ELF-1 (cell line): ENCODE data around the gene CUL1.
"Not testable (repeated sequence)": the region's sequence is repeated elsewhere in the genome, so short reads cannot be mapped to it uniquely, and the experiment has no call there.

Experiments used
- DNase-seq: peaks from one replicate; pipeline ENCODE4 v3.0.0-alpha.2; 2016; ENCODE audit warnings: low read depth, low spot score

Gene CUL1

DNA sequence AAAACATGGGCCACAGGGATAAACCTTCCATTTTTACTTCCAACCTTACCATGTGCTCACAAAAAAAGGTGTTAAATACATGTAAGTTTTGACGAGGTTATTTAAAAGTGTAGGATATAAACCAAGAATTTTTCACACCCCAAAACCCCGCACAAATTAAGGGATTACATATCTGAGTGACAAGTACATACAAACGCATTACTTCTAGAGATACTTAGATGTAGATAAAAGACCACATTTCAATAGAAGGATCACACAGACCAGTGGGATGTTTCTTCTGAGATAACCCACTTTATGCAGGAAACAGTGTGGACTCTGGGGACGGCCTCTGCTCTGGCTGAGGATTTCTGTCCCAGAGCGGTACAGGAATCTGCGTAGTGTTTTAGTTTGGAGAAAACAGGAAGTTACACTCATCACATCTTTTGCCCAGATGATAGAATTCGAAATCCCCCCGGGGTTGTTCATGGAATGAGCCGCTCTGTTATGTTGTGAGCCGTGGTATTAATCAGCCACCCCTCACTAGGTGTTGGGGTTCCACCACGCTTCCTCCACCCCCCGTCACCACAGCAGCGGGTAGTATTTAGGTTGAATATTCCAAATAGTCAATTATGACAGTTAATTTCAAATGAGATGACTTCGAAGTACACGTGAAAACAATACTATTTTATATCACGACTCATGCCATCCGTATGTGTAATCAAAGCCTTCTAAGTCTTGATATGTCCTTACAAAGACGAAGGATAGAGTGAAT is 1.3 kb upstream of the CUL1 start:
- DNase-seq, result no peak

DNA sequence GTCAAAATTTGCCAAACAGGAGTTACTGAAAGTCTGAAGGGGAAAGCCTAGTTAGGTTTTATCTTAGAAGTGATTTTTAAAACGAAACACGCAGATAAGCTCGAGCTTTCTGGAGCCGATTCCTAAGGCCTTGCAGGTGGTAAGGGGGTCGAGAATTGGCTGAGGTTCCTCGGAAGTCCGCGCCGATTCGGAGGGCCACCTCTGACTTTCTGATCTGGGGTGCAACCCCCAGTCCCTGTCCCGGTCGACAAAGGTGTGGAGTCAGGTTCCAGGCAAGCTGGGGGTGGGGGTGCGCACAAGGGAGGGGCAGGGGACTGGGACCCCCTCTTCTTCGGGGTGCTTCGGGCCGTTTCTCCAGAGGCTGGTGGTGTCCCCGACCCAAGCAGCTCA is 701 bp upstream of the CUL1 start:
- DNase-seq, result no peak

DNA sequence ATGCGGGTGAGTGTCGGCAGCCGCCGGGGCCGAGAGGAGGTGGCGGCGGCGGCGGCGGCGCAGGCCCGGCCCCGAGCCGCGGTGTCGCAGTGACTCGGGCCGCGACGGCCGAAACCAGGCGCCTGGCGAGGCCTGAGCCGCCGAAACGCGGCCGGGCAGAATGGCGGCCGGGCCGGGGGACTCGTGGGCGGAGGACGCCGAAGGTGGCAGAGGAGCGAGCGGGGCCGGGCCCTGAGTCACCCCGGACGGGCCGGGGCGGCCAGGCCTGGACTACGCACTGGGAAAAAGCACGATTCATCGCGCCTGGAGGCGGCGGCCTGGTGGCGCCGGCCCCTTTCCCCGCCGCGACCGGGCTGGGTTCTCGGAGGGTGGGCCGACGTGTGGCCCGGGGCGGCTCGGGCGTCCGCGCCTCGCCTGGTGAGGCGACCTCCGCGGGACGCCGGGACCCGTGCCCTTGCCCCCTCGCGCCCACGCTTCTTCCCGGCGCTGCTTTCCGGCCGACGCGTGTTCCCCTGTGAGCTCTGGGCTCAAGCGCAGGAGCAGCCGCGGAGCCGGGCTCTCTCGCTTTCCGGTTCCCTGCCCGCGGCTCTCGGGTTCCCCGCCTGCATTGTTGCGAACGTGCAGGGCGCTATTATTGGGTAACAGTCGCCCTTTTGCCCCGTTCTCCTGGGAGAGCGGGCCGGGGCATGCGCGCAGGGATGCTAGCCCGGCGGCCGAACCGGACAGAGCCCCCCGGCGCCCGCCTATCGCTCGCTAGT is 500 bp downstream of the CUL1 start:
- peak; percentile 77 for DNase-seq

DNA sequence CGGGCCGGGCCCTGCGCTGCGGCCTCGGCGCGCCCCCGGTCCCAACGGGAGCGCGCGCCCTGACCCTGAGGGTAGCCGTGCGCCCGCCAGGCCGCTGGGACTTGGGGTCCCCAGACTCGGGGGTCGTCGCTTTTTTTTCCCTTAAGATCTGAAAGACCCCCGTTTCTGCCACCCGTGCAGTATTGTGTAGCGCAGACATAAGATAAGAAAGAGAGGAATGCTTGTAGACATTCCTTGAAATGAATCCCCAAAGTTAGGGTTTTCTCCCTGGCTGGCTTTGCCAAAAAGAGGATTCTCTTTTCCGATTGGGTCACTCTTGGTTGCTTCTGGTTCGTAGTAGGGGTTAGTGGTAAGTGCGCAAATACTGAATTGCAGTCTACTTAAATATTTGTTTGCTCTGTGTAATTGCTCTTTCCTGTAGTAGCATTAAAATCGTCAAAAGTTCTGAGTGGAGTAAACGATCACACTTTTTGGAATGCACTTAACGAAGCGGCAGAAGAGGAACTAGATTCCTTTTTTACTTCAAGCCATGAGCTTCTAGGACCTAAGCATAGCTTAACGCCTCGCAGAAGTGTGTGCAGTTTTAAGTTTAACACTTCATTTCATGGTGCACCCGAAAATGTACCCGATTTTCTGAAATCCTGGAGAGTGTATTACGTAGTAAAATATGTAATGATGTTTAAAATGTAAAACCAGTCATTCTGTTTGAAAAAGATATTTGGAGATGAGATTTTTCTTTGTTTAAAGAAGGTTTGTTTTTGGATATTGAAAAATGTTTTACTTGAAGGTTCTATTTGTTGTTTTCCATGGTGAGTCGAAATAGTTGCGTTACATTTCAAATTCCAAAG is 1.3 kb downstream of the CUL1 start:
- no peak for DNase-seq

DNA sequence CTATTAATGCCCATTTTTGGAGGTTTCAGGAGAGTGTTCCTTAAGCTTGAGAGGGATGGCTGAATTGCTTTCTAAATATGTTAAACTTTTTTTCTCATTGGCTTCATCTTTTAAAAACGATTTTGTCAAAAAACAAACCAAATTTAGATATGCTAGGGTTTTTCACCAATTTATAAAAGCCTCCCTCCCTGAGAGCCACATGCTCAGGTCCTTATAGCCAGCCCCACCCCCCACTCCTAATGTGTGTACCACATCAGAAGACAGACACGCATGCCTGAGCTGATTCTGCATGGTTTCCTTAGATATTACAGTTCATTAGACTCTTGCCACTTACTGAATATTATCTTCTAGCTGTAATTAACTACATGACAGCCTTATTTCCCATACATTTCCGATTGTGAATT is 2.0 kb downstream of the CUL1 start:
- no peak for DNase-seq

DNA sequence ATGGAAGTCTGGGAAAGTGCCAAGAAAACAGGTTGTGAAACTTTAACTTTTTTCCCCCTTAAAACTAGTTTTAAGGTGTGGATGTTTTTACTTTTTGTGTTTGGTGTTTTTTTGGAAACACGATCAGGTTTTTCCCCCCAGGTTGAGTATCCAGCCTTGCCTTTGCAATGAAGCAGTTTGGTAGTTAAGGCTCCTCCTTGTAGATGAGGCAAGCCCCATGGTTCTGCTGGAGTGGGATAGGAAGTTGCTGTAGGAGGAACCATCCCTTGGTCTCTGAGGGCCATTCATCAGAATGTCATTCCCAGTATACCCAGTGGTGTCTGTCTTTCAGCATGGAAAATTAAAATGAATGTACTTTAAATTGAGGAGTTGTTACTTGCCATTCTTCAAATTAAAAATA is 2.7 kb downstream of the CUL1 start:
- no peak for DNase-seq

DNA sequence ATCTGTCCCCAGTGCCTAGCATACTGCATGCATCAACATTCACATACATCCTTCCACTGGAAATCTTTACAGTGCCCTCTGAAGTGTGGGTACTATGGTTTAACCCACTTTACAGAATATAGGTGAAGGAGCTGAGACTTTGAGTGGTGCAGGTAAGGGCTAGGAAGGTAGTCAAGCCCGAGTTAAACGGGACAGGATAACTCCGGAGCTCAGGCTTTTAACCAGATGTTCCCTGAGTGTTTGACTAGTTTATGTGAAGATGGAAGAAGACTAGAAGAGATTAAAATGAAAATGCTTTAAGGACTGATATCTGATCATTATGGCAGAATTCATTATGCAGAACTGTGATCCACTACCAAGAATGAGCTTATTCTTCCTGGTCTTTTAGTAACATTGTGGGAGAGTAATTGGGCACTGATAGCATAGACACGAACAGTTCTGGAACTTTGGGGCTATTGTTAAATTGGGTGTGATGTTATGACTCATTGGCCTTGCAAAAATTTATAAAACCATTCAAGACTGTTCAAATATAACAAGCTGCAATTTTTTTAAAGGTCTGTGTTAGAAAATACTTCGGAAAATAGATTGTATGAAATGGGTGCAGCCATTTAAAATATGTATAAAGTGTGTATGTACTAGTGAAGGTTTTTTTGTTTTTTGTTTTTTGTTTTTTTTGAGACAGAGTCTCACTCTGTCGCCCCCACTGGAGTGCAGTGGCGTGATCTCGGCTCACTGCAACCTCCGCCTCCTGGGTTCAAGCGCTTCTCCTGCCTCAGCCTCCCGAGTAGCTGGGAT is 4.4 kb downstream of the CUL1 start:
- DNase-seq, result no peak

DNA sequence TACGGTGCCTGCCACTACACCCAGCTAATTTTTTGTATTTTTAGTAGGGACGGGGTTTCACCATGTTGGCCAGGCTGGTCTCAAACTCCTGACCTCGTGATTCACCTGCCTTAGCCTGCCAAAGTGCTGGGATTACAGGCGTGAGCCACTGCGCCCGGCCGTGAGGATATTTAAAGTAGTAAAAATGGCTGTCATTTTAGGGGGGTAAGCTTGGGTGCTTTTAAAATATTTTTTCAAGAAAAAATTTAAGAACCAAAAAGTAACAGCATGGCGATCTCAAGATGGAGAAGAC is 4.9 kb downstream of the CUL1 start:
- DNase-seq, result not testable (repeated sequence)

DNA sequence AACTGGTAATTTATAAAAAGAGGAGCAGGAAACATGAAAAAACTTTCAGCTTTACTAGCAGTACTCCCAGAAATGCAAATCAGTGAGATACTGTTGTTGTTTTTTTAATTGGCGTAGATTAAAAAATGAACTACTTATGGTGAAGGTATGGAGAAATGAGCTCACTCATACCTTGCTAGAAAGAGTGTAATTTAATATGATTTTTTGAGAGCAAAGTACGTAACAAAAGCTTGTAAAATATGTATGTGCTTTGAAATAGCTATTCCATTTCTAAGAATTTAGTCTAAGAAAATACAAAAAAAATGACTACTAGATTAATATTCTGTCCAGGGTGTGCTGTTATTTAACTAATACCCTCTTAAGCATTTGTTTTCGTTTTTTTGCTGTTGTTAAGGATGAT is 5.5 kb downstream of the CUL1 start:
- no peak for DNase-seq

DNA sequence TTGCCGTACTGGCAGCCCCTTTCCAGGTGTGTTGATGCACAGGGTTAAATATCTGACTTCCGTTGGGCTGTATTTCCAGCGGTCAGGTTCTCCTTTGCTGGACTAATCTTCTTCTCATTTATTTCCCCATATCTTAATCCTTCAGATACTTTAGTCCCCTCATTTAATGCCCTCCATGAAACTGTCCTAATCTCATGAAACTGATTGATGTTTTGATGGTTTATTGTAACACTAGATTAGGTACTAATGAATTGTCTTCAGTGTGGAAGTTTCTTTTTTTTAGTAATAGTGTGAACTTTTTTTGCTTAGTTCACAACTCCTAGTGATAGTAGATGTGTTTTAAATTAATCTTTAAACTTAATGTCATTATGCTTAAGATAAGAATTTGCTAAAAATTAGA is 6.3 kb downstream of the CUL1 start:
- DNase-seq, result no peak

DNA sequence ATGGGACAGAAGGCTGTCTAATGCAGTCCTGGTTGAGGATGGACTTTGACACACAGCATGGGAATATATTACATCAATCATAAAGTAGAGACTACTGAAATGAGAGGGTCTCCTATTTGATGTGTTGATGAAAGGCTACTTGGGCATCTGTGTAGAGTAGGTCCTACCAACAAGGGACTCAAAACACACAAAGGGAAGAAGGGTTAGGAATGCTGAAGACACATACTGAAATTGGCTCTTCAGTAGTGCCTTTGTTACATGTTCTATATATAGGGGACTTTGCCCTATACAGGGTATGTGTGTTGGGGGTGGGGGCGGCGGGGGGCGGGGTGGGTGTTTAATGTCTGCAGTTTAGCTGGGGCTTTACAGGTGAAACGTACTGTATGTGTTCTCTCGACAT is 7.7 kb downstream of the CUL1 start:
- no peak for DNase-seq

DNA sequence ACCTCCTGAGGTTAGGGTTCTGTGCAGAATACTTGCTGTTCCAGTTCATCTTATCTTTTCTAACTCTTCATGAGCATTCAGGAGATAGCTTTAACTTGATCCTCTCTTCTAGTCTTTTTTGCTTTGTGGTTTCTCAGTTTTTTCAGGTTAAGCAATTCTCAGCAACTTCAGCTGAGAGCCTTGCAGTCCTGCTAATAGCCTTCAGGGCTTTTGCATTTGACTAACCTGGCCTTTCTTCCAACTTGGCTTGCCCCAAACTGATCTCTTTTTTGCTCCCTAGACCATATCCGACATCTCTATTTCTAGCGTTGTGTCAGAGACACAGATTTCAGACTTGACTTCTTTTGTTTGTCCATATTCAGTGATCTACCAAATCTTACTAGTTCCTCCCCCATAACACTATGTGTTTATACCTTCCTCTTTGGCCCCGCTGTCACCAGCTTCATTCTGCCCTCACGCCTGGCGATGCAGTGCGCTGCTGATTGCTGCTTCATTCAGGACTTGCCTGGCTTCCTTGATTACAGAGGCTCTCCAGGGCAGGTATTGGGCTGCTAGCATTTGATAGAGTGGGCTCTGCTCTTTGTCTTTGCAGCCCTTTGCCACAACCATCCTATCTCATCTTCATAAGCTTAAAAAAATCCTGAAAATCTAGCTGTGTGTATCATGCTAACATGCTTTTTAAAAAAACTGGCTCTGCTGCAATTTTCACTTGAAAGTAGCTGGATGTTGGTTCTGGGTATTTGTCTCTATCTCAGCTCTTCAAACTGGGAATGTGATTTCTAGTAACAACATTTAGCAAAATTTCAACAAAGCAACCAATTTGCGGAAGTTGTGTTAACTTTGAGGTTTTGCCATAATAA is 9.6 kb downstream of the CUL1 start:
- peak; percentile 64 for DNase-seq

DNA sequence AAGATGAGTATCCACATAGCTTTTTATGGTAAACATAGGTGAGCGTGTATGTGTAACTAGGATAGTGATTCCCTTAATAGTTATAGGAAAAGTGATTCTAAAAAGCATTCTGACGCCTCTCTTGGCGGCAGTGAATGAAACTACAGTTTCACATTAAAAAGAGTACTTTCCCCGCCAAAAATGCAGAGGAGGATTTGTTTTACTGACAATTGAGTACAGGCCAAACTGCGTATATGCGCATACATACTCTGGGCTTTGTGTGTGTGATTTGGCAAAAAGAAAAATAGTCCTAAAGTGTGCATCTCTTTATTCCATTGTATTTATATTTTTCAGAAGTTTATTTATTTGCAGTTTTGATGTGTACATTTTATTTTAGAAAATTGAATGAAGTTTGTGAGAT is 10.3 kb downstream of the CUL1 start:
- no peak for DNase-seq

DNA sequence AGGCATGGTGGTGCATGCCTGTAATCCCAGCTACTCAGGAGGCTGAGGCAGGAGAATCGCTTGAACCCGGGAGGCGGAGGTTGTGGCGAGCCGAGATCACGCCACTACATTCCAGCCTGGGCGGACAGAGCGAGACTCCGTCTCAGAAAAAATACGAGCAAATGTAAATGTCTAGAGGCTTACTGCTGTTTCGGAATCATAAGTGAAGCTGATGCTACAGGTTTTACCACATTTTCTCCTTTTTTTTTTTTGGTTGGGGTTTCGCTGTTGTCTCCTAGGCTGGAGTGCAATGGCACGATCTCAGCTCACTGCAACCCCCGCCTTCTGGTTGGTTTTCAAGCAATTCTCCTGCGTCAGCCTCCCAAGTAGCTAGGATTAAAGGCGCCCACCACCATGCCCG is 11.7 kb downstream of the CUL1 start:
- DNase-seq, result not testable (repeated sequence)

DNA sequence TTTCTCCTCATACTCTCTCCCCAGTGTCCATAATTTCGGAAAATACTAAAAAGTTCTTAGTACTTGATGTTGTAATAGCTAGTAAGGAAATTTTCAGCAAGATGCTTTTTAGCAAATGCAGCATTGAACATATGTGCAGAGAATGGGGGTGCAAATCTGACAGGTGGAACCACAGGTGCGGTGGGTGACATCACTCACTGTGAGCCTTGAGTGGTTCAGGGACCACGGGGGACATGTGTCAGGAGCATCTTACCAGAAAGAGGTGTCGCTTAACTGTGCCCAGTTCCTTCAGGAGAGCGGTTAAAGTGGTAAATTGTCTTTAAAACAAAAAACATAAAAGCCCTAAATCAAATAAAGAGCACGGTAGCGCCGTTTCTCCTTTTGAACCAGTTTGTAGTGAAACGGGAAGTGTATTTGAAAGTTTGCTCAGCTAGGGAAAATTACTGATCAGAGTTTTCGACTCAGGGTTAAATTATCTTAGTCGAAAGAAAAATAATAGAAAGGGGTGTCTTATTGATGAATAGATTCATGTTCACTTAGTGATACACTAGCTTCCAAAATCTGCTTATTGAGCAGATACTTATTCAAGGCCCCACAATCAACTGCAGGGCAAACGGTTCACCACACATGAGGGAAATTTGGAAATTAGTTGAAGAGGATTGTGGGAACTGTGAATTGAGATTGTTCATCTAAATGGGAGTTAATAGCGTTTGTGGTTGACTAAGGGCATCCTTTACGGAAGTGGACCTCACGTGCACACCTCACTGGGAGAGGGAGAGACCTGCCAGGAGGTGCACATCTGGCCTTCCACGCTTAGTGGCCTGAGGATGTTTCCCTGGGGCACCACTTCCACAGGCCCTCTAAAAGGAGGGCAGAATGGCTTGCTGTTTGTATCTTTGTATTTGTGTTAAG is 12.7 kb downstream of the CUL1 start:
- DNase-seq, result no peak

DNA sequence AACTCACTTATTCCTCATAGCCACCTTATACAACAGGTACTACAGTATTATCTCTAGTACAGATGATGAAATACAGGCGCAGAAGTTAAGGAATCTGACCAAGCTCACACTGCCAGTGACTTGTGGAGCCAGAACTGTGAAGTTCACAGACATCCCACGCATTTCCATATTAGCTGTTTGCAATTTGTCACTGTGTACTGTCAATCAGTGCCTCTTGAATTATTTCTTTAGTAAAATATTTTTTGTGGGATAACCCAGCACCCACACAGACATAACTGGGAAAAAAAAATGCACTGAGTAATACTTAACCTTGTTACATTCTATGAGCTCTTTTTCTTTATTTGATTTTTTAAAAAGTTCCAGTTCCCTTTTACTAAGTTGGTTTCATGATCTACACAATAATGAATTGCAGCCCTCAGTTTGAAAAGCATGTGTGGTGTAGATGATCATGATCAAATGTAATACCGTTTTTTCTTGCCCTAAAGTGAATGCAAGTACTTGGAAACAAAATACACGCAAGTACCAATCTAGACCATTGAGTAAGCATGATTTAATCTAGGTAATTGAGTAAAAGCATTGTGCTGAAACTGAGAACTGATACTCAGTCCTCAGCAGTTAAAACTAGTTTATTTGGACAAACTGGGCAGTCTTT is 14.1 kb downstream of the CUL1 start:
- DNase-seq, result no peak

DNA sequence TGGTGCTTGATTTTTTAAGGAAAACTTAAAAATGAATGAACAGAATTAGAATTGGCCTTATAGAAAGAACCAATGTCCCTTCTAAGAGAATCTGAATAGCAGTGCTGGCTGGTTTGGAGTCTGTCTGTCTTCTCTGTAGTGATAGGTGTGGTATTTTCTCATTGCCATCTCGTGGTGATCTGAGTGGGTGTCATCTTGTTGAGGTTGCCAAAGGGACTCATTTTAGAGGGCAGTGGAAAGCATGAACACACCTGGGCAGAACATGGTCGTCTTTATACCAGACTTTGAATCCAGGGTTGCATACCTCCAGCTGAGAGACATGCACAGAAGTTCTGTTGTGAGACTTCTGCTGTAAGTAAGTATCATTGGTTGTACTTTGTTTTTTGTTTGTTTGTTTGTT is 15.8 kb downstream of the CUL1 start:
- DNase-seq, result no peak

DNA sequence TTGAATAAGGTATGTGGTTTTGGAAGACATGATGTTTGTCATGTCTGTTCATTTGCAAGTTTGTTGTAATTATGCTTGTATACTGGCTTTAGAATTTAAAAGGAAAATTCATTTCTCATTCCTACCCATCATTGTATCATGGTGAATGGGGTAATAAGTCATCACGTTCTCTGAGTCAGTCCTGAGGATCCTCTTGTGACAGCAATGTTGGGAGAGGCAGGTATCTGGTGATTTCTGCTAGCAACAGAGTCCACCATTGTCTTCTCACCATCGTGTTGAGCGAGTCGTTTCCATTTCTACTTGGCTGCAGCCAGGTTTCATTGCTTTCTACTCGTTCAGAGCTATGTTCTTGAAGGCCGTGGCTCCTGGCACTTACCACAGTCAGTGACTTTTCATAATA is 16.3 kb downstream of the CUL1 start:
- no peak for DNase-seq

DNA sequence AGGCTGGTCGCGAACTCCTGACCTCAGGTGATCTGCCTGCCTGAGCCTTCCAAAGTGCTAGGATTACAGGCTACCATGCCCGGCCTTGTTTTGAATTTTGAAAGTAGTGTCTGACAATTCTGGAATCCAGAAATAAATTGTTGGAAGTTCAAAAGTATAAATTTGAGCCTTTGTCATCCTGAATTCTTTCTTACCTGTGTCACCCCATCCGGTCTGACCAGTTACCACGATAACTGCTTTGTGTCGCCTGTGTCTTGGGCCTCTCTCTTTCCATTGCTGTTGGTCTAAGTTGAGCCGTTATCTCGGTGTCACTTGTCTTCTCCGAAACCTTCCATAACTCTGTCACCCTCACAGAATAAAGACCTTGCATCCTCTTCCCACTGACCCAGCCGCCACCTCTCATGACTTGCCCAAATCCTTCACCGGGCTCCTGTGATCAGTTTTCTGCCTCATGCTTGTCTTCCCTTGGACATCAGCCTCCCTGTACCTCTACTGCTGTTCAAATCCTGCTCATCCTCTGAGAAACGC is 18.6 kb downstream of the CUL1 start:
- DNase-seq, result no peak
